Measurements from ENCODE around the gene OSGEP. TPM values are rescaled to one million over a fixed set of nuclear protein-coding genes. Genes with fewer than 3 reads are reported as not detected.

The OSGEP gene
- total RNA-seq, 1 experiment from 2014 or later = 63.1 TPM

DNA sequence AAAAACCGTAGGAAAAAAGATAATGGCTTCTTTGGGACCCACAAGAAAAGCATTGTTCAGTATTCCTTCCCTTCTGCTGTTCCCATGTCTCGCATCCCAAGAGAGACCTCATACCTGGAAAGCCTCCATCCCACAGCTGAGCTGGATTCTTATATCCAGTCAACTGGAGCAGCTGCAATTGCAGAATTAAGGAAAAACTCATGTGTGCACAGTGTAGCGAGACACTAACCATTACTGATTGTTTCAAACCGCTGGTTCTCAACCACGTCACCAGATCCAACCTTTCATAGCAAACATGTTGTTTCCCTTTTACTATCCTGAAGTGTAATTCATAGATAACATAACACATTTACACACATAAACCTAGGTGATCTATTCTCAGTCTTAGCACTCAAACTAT lies 45.3 kb upstream of the OSGEP start:
- POLR2A ChIA-PET = no interaction called here
- TF ChIP-seq, protein P1, sequence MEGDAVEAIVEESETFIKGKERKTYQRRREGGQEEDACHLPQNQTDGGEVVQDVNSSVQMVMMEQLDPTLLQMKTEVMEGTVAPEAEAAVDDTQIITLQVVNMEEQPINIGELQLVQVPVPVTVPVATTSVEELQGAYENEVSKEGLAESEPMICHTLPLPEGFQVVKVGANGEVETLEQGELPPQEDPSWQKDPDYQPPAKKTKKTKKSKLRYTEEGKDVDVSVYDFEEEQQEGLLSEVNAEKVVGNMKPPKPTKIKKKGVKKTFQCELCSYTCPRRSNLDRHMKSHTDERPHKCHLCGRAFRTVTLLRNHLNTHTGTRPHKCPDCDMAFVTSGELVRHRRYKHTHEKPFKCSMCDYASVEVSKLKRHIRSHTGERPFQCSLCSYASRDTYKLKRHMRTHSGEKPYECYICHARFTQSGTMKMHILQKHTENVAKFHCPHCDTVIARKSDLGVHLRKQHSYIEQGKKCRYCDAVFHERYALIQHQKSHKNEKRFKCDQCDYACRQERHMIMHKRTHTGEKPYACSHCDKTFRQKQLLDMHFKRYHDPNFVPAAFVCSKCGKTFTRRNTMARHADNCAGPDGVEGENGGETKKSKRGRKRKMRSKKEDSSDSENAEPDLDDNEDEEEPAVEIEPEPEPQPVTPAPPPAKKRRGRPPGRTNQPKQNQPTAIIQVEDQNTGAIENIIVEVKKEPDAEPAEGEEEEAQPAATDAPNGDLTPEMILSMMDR (IDR thresholded peaks at IDR 0.05; ENCODE audit: insufficient read depth in 1 of 2, low read depth in 1 of 2, low read length in 1 of 2, severe bottlenecking in 1 of 2, unreplicated experiment in 1 of 2) = no peak
- CTCF ChIA-PET = no interaction called here
- Mint-ChIP-seq H3K9me3 (ENCODE audit: unreplicated experiment) (peaks cover 6% of the 10 kb centered on the region), H3K4me1 (ENCODE audit: low read depth, unreplicated experiment) (peaks cover 18% of the 10 kb centered on the region), H3K4me3 (ENCODE audit: unreplicated experiment) (no peak overlapping the region), H3K27ac (ENCODE audit: unreplicated experiment) (no peak overlapping the region), H3K36me3 (ENCODE audit: insufficient read depth, unreplicated experiment) (no peaks in the 10 kb centered on the region), H3K27me3 (ENCODE audit: insufficient read depth, unreplicated experiment) (peaks cover 3% of the 10 kb centered on the region)
- Histone ChIP-seq H3K27me3 (replicated peaks; ENCODE audit: control insufficient read depth, insufficient read depth, low read length) (no peaks in the 10 kb centered on the region), H3K4me3 (ENCODE audit: low read depth, low read length) (no peak overlapping the region), H3K9me3 (no peaks in the 10 kb centered on the region), H3K4me1 (peaks cover 7% of the 10 kb centered on the region; the same call in 1 of the 2 replicates), H3K36me3 (ENCODE audit: control insufficient read depth, insufficient read depth, low read length) (no peaks in the 10 kb centered on the region)
- no peak for DNase-seq
- BruUV-seq (replicated peaks) = no TSS peak
- intact Hi-C loops (cut with micrococcal nuclease; ENCODE audit: unreplicated experiment) = no loop called here

DNA sequence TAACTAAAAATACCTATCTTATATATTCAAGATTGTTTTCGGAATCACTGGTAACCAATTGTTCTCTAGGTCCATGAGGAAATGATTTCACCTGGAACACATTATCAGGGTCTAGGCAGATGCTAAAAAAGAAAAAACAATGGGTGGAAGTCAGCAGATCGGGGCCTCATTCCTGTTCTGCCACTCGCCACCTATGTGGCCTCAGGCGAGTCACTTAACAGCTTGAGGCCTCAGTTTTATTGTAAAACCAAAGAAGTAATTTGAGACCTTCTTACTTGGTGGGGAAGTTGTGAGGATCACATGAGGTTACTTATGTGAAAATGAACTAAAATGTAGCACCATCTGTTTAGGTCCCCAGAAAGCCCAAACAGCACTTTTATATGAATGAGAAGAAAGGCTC lies 44.5 kb upstream of the OSGEP start:
- no peak overlapping the region for H3K4me3 ChIP-seq (ENCODE audit: low read depth, low read length)
- BruUV-seq (replicated peaks) = no TSS peak
- CTCF ChIA-PET = no interaction called here

DNA sequence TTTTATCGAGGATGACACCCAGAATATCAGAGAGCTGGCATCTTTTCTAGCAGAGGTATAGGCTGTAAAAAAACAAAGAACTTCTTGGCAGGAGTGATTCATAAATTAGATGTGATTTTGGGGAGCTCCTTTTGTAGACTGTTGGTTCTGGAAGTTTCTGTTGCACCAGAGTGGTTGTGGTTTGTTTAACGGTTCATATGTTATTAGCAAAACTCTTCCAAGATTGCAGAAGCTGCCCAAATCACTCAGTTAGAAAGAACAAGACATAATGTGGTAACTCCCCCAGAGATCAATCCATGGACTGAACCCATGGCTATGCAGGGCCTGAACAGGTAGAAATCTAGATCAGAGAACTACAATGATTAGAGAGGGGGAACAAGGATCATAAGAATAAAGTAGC lies 44.0 kb upstream of the OSGEP start:
- Mint-ChIP-seq H3K27ac (ENCODE audit: unreplicated experiment) (no peak overlapping the region), H3K36me3 (ENCODE audit: insufficient read depth, unreplicated experiment) (no peaks in the 10 kb centered on the region), H3K4me1 (ENCODE audit: low read depth, unreplicated experiment) (peaks cover 12% of the 10 kb centered on the region), H3K9me3 (ENCODE audit: unreplicated experiment) (peaks cover 6% of the 10 kb centered on the region), H3K4me3 (ENCODE audit: unreplicated experiment) (no peak overlapping the region), H3K27me3 (ENCODE audit: insufficient read depth, unreplicated experiment) (peaks cover 3% of the 10 kb centered on the region)
- Histone ChIP-seq H3K4me3 (ENCODE audit: low read depth, low read length) (no peak overlapping the region), H3K36me3 (ENCODE audit: control insufficient read depth, insufficient read depth, low read length) (no peaks in the 10 kb centered on the region), H3K9me3 (no peaks in the 10 kb centered on the region), H3K4me1 (peaks cover 7% of the 10 kb centered on the region; the same call in 1 of the 2 replicates), H3K27me3 (replicated peaks; ENCODE audit: control insufficient read depth, insufficient read depth, low read length) (no peaks in the 10 kb centered on the region)
- intact Hi-C loops (cut with micrococcal nuclease; ENCODE audit: unreplicated experiment) = no loop called here
- TF ChIP-seq, protein P1 (IDR thresholded peaks at IDR 0.05; ENCODE audit: insufficient read depth in 1 of 2, low read depth in 1 of 2, low read length in 1 of 2, severe bottlenecking in 1 of 2, unreplicated experiment in 1 of 2) = no peak
- CTCF ChIA-PET = no interaction called here
- DNase-seq = no peak
- POLR2A ChIA-PET = no interaction called here
- BruUV-seq (replicated peaks) = no TSS peak

More for the DNA sequence above, 44.5 kb upstream of the OSGEP start:
- Histone ChIP-seq H3K36me3 (ENCODE audit: control insufficient read depth, insufficient read depth, low read length) (no peaks in the 10 kb centered on the region), H3K27me3 (replicated peaks; ENCODE audit: control insufficient read depth, insufficient read depth, low read length) (no peaks in the 10 kb centered on the region), H3K4me1 (peaks cover 7% of the 10 kb centered on the region; the same call in 1 of the 2 replicates), H3K9me3 (no peaks in the 10 kb centered on the region)
- Mint-ChIP-seq H3K36me3 (ENCODE audit: insufficient read depth, unreplicated experiment) (no peaks in the 10 kb centered on the region), H3K4me1 (ENCODE audit: low read depth, unreplicated experiment) (peaks cover 17% of the 10 kb centered on the region), H3K27me3 (ENCODE audit: insufficient read depth, unreplicated experiment) (peaks cover 3% of the 10 kb centered on the region), H3K4me3 (ENCODE audit: unreplicated experiment) (no peak overlapping the region), H3K27ac (ENCODE audit: unreplicated experiment) (no peak overlapping the region), H3K9me3 (ENCODE audit: unreplicated experiment) (peaks cover 6% of the 10 kb centered on the region)
- TF ChIP-seq, protein P1 (IDR thresholded peaks at IDR 0.05; ENCODE audit: insufficient read depth in 1 of 2, low read depth in 1 of 2, low read length in 1 of 2, severe bottlenecking in 1 of 2, unreplicated experiment in 1 of 2) = no peak
- POLR2A ChIA-PET = no interaction called here
- intact Hi-C loops (cut with micrococcal nuclease; ENCODE audit: unreplicated experiment) = no loop called here
- no peak for DNase-seq

Data from Caco-2 (cell line).